Smooth muscle cell (in vitro differentiated cells): ENCODE results near the gene TAS2R19. TPM values are rescaled to one million over a fixed set of nuclear protein-coding genes. Genes with fewer than 3 reads are reported as not detected.
"Not testable (repeated sequence)": the region's sequence is repeated elsewhere in the genome, so short reads cannot be mapped to it uniquely, and the experiment has no call there.

Experiments
- DNase-seq: peaks from one replicate; lab custom pipeline; 2025; ENCODE audit not compliant: unreplicated experiment; lab: John Stamatoyannopoulos, UW
- H2AFZ ChIP-seq: fragments of 200-600 bp; sonication (generic); 2 replicates; pipeline ENCODE4 v1.6.0; 2016; ENCODE audit warnings: antibody characterized with exemption, low read depth, mild to moderate bottlenecking
- H3F3A ChIP-seq: fragments of 200-600 bp; sonication (generic); 2 replicates; pipeline ENCODE4 v1.6.0; 2017; ENCODE audit warnings: antibody characterized with exemption, low read depth
- H3K27ac ChIP-seq: fragments of 200-600 bp; sonication (generic); 2 replicates; pipeline ENCODE4 v1.5.1; 2016; ENCODE audit warnings: low read depth, mild to moderate bottlenecking
- H3K27me3 ChIP-seq: fragments of 200-600 bp; sonication (generic); 2 replicates; pipeline ENCODE4 v1.6.1; 2016; ENCODE audit warnings: low read depth, mild to moderate bottlenecking
- H3K36me3 ChIP-seq: fragments of 200-600 bp; sonication (generic); 2 replicates; pipeline ENCODE4 v1.5.1; 2016; ENCODE audit warnings: low read depth
- H3K4me1 ChIP-seq: fragments of 200-600 bp; sonication (generic); 2 replicates; pipeline ENCODE4 v1.5.1; 2016; ENCODE audit warnings: low read depth
- H3K4me2 ChIP-seq: fragments of 200-600 bp; sonication (generic); 2 replicates; pipeline ENCODE4 v1.6.0; 2016; ENCODE audit warnings: mild to moderate bottlenecking
- H3K4me3 ChIP-seq: fragments of 200-600 bp; sonication (generic); 2 replicates; pipeline ENCODE4 v1.5.1; 2016; ENCODE audit warnings: mild to moderate bottlenecking
- H3K79me2 ChIP-seq: fragments of 200-600 bp; sonication (generic); 2 replicates; pipeline ENCODE4 v1.6.0; 2016; ENCODE audit warnings: low read depth, mild to moderate bottlenecking
- H3K9ac ChIP-seq: fragments of 200-600 bp; sonication (generic); 2 replicates; pipeline ENCODE4 v1.6.0; 2016; ENCODE audit warnings: low read depth
- H3K9me3 ChIP-seq: fragments of 200-600 bp; sonication (generic); replicated peaks from 2 replicates; pipeline ENCODE4 v1.5.1; 2016; ENCODE audit warnings: low read depth
- H4K20me1 ChIP-seq: fragments of 200-600 bp; sonication (generic); 2 replicates; pipeline ENCODE4 v1.6.0; 2016; ENCODE audit warnings: low read depth
- CTCF ChIP-seq: fragments of 200-600 bp; sonication (generic); IDR thresholded peaks from 2 replicates; pipeline ENCODE4 v1.5.1; 2017; ENCODE audit warnings: borderline replicate concordance, mild to moderate bottlenecking, antibody characterized with exemption; ENCODE audit not compliant: insufficient read depth, poor library complexity, severe bottlenecking
- WGBS: methylation state at CpG from one replicate; pipeline ENCODE4 v1.1.7; 2016; ENCODE audit warnings: low lambda C conversion rate; 5-methylcytosine and 5-hydroxymethylcytosine counted together
- polyA plus RNA-seq: library from polyadenylated mRNA; unstranded; fragments of >200 nt; fragmentation: Nextera tagmentation; extraction: Ambion mirVana; gene quantifications from 2 replicates; pipeline ENCODE4 v1.2.1, GENCODE V29; 2016
- total RNA-seq: library from RNA; depleted of rRNA; stranded (reverse); fragments of >200 nt; gene quantifications from 2 replicates; pipeline ENCODE4 v1.2.3, GENCODE V29; 2014

Gene TAS2R19
- total and polyA plus RNA-seq, 2 experiments from 2014 or later, result 0.26 to 3.8 TPM

- Histone ChIP-seq H3K4me2 (no peak overlapping the region), H3K27ac (no peak overlapping the region), H3K36me3 (peaks cover 6% of the 10 kb centered on the region), H3K9me3 (no peaks in the 10 kb centered on the region), H3K4me1 (no peaks in the 10 kb centered on the region), H3F3A (no peaks in the 10 kb centered on the region), H2AFZ (no peak overlapping the region), H3K79me2 (peaks cover 34% of the 10 kb centered on the region), H4K20me1 (peaks cover 14% of the 10 kb centered on the region), H3K4me3 (no peak overlapping the region), H3K27me3 (no peaks in the 10 kb centered on the region), H3K9ac (no peak overlapping the region)
- WGBS, result 99% methylated on average over 2 of the region's 2 CpGs
- no peak for DNase-seq
- no peak for TF ChIP-seq CTCF
These were observed 32.9 kb upstream of the TAS2R19 start for GRCh38 chr12:11055306-11055705.

- not testable (repeated sequence) for H3K4me3 ChIP-seq, H3F3A ChIP-seq, H3K9me3 ChIP-seq, H3K4me1 ChIP-seq, H2AFZ ChIP-seq, H3K27me3 ChIP-seq, H4K20me1 ChIP-seq, H3K4me2 ChIP-seq, H3K27ac ChIP-seq, DNase-seq, H3K9ac ChIP-seq
- Histone ChIP-seq H3K36me3 (peaks cover 21% of the 10 kb centered on the region), H3K79me2 (peaks cover 26% of the 10 kb centered on the region)
- 97% methylated on average over 7 of the region's 7 CpGs for WGBS
These were observed 27.5 kb upstream of the TAS2R19 start for GRCh38 chr12:11049806-11050531.

GRCh38 chr12:11041366-11041765, 18.9 kb upstream of the TAS2R19 start:
- H3K27me3 ChIP-seq, H3K36me3 ChIP-seq, H3K9ac ChIP-seq, H3K4me3 ChIP-seq, H3K9me3 ChIP-seq, H2AFZ ChIP-seq, DNase-seq, H3F3A ChIP-seq, H3K27ac ChIP-seq, H3K4me2 ChIP-seq, H3K4me1 ChIP-seq: not testable (repeated sequence)
- 73% methylated on average over 2 of the region's 2 CpGs for WGBS
- Histone ChIP-seq H3K79me2 (peaks cover 47% of the 10 kb centered on the region), H4K20me1 (peaks cover 40% of the 10 kb centered on the region)

GRCh38 chr12:11040162-11040561, 17.7 kb upstream of the TAS2R19 start:
- Histone ChIP-seq H3K4me2 (no peak overlapping the region), H3K4me1 (no peaks in the 10 kb centered on the region), H3K4me3 (no peak overlapping the region), H3K36me3 (peaks cover 3% of the 10 kb centered on the region), H3F3A (no peaks in the 10 kb centered on the region), H3K9ac (no peak overlapping the region), H3K27me3 (no peaks in the 10 kb centered on the region), H2AFZ (no peak overlapping the region), H3K9me3 (no peaks in the 10 kb centered on the region), H3K27ac (no peak overlapping the region), H3K79me2 (peaks cover 42% of the 10 kb centered on the region), H4K20me1 (peaks cover 40% of the 10 kb centered on the region)
- no peak for TF ChIP-seq CTCF
- WGBS, result 94% methylated on average over 1 of the region's 1 CpG
- DNase-seq, result no peak
